GM12873 (cell line): Measurements from ENCODE around the gene SHPK.

Experiments used
- TF ChIP-seq, protein P1 (sequence below): IDR thresholded peaks from 2 replicates; pipeline ENCODE4 v1.5.1; 2012; ENCODE audit warnings: low read depth, mild to moderate bottlenecking, moderate library complexity, low read length, control low read depth; ENCODE audit not compliant: insufficient read depth; ENCODE audit errors: missing control alignments

The SHPK gene

DNA sequence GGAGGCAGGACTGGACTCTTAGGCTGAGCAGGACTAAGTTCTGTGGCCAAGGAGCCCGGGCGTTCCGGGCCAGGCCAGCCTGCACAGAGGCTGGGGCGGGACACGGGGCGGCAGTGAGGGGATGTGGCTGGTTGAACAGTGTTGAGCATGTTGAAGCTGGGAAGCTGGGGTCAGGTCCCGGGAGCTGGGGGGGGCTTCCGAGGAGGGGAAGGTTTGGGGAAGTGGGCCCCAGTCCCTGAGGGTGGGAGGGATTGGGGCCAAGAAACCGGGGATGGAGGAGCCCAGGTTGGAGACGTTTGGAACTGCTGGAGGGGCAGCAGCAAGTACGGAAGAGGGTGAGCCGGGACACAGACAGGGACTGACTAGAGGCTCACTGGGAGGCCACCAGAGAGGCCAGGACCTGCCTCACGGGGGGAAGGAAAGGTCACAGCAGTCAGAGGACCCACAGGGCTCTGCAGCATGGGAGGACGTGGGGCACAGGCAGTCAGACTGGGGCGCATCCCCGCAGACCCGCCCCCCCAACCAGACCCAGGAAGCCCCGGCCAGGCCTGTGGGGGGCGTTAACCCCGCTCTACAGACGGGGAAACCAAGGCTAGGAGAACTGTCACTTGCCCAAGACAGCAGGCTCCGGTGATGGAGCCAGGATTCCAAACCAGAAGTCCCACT, 22.9 kb upstream of the SHPK start:
- TF ChIP-seq, protein P1, sequence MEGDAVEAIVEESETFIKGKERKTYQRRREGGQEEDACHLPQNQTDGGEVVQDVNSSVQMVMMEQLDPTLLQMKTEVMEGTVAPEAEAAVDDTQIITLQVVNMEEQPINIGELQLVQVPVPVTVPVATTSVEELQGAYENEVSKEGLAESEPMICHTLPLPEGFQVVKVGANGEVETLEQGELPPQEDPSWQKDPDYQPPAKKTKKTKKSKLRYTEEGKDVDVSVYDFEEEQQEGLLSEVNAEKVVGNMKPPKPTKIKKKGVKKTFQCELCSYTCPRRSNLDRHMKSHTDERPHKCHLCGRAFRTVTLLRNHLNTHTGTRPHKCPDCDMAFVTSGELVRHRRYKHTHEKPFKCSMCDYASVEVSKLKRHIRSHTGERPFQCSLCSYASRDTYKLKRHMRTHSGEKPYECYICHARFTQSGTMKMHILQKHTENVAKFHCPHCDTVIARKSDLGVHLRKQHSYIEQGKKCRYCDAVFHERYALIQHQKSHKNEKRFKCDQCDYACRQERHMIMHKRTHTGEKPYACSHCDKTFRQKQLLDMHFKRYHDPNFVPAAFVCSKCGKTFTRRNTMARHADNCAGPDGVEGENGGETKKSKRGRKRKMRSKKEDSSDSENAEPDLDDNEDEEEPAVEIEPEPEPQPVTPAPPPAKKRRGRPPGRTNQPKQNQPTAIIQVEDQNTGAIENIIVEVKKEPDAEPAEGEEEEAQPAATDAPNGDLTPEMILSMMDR: no peak

DNA sequence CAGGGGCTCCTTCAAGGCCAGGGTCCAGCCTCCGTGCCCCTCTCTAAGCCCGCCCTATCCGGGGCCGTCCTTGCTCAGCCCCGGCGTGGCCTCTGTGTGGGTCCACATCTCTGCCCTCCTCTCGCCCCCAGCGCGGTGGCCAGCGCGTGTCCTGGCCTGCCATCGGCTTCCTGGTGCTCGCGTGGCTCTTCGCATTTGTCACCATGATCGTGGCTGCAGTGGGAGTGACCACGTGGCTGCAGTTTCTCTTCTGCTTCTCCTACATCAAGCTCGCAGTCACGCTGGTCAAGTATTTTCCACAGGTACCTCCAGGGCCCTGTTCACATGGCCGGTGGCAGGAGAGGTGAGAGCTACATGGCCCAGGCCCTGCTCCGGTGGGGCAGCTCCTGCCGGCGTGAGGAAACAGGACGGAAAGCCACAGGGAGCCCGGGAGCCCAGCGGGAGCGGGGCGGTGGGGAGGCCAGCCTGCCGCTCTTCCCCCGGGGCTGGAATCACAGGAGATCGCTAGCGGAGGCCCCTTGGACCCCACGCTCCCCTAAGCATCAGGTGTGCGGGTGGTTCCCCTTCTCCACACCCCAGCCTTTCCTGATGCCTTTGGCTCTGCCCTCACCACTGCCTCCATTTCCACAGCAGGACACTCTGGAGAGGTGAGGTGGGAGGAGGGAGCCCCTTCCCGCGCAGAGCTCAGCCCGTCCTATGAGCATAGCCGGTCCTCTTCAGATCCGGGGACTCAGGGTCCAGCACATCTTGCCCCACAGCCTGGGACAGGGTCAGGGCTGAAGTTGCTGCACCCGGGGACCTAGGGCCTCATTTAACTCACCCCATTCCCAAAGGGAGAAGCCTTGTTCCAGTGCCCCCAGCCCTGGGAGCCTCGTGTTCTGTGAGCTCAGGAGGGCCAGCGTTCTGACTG, 22.1 kb upstream of the SHPK start:
- TF ChIP-seq, protein P1: no peak

DNA sequence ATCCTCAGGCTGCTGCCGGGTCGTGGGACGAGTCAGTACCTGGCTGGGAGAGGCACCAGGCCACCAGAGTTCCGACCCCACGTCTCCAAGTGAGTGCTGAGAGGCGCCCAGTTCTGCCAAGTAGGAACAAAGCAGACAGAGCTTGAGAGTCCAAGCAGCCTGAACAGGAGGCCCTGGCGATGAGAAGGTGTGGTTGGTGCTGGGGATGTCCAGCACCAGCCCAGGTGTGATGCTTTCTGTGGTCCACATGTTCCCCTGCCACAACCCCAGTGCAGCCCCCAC, 21.5 kb upstream of the SHPK start:
- TF ChIP-seq, protein P1: no peak

DNA sequence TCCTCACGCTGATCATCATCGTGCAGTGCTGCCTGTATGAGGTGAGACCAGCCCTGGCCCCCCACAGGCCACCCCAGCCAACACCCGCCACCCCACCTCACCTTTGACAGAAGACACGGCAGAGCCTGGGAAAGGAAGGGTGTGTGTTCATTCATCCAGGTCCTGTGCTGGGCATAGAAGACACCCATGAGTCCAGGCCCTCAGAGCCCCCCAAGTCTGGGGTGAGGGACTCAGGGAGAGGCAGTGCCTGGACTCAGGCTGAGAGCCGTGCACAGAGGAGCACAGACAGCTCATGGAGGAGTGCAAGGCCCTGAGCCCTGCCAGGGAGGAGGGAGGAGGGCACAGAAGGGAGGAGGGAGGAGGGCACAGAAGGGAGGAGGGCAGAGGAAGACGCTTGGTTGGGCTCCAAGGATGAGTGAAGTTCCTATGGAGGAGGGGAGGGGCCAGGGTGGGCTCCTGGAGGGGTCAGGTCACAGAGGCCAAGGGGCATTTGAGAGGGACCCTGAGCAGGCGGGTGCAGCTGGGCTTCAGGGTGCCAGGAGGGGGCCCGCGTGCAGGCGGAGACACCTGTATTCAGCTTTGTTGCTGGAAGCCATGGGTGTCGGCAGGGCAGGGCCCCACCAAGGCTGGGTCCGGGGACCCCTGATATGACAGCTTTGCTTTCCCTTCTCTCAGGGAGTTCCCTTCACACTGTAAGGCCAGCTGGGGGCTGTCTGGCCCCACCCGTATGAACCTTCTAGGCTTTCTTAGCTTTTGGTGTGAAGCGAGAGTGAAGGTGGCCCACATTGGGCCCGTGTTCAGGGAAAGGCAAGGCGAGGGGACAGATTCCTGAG, 20.9 kb upstream of the SHPK start:
- TF ChIP-seq, protein P1: no peak

DNA sequence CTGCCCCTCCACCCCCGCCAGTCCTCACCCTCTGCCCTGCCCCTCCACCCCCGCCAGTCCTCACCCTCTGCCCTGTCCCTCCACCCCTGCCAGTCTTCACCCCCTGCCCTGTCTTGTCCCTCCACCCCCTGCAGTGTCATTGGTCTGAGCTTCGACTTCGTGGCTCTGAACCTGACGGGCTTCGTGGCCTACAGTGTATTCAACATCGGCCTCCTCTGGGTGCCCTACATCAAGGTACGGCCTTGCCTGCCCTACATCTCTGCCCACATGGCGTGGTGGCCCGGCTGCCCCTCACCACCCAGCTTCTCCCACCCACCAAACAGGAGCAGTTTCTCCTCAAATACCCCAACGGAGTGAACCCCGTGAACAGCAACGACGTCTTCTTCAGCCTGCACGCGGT, 20.3 kb upstream of the SHPK start:
- TF ChIP-seq, protein P1: no peak

DNA sequence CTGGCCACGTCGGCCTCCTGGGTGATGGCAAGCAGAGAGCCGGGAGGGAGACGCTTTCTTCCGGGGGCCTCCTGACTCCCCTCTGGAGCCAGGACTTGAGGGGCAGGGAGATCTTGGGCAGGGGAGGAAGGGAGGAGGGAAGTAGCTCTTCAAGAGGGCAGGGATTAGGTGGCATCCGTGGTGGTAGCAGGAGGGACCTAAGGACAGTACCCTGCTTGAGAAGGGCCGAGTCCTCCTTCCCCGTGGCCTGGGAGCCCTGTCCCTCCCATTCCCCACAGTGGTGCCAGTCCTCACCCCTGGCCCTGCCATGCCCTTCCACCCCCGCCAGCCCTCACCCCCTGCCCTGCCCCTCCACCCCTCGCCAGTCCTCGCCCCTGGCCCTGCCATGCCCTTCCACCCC, 19.7 kb upstream of the SHPK start:
- TF ChIP-seq, protein P1: no peak

DNA sequence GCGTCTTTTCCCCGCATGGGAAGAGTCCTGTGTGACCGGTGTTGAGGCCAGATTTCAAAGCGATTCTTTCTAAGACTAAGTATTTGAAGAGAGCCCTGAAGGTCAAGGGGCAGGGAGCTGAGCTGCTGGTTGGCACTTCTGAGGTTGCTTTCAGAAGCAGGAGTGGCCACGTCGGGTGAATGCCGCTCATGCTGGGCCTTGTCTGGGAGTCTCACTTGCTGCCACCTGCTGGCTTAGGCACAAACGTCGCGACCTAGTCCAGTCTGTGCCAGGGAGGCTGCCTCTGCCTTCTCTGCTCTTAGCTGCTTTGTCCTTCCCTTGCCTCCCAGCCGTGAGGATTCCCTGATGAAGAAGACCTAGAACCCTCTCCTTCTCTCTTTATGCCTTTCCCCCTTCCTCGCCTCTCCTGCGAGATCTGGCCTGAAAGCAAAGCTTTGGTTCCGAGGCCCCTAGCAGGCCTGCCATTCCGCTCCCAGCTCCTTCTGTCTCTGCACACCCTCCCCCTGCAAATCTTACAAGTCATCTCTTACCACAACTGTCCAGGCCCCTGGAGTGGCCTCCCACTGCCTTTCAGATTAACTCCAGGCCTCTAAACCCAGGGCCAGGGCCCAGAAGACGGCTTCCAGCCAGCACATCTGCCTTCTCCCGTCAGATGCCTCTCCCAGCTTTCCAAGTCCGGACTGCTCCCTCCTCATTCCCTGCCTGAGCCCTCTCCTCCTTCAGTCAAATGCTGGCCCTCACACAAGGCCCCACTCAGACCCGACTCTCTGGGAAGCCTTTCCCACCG, 11.9 kb upstream of the SHPK start:
- TF ChIP-seq, protein P1: peak; percentile 54
